GM23338 (cell line): Measurements from ENCODE around the gene SMIM14. TPM values are rescaled to one million over a fixed set of nuclear protein-coding genes. Genes with fewer than 3 reads are reported as not detected.
"Not testable (repeated sequence)": the region's sequence is repeated elsewhere in the genome, so short reads cannot be mapped to it uniquely, and the experiment has no call there.

Source experiments
- ATAC-seq: fragments of 200-7000 bp; cut with Tn5 transposase; 3 replicates; pipeline ENCODE4 v1.9.1; 2020
- DNase-seq: peaks from one replicate; pipeline ENCODE4 v3.0.0-alpha.2; 2015; ENCODE audit warnings: low spot score
- H2AFZ ChIP-seq: fragments of 200-600 bp; sonication (generic); 2 replicates; pipeline ENCODE4 v1.8.0; 2016; ENCODE audit warnings: antibody characterized with exemption, mild to moderate bottlenecking, moderate library complexity
- H3F3A ChIP-seq: fragments of 200-600 bp; sonication (generic); replicated peaks from 2 replicates; pipeline ENCODE4 v1.8.0; 2017; ENCODE audit warnings: antibody characterized with exemption, mixed run types, low read depth
- H3K27ac ChIP-seq: fragments of 200-600 bp; sonication (generic); 2 replicates; pipeline ENCODE4 v1.6.1; 2016; ENCODE audit warnings: low read depth
- H3K27me3 ChIP-seq: fragments of 200-600 bp; sonication (generic); 2 replicates; pipeline ENCODE4 v1.8.0; 2016; ENCODE audit warnings: mild to moderate bottlenecking, mixed run types, moderate library complexity; ENCODE audit not compliant: insufficient read depth
- H3K36me3 ChIP-seq: fragments of 200-600 bp; sonication (generic); 2 replicates; pipeline ENCODE4 v1.8.0; 2016; ENCODE audit warnings: mild to moderate bottlenecking; ENCODE audit not compliant: insufficient read depth
- H3K4me1 ChIP-seq: fragments of 200-600 bp; sonication (generic); 2 replicates; pipeline ENCODE4 v1.8.0; 2016; ENCODE audit warnings: mild to moderate bottlenecking, moderate library complexity; ENCODE audit not compliant: insufficient read depth
- H3K4me2 ChIP-seq: fragments of 200-600 bp; sonication (generic); 2 replicates; pipeline ENCODE4 v1.7.1; 2017; ENCODE audit warnings: mixed run types
- H3K4me3 ChIP-seq: fragments of 200-600 bp; sonication (generic); 2 replicates; pipeline ENCODE4 v1.6.1; 2016; ENCODE audit warnings: mixed run types
- H3K79me2 ChIP-seq: fragments of 200-600 bp; sonication (generic); replicated peaks from 2 replicates; pipeline ENCODE4 v1.8.0; 2017; ENCODE audit warnings: mild to moderate bottlenecking; ENCODE audit not compliant: insufficient read depth
- H3K9me2 ChIP-seq: fragments of 200-600 bp; sonication (generic); 2 replicates; pipeline ENCODE4 v1.8.0; 2017; ENCODE audit not compliant: insufficient read depth
- H4K20me1 ChIP-seq: fragments of 200-600 bp; sonication (generic); replicated peaks from 2 replicates; pipeline ENCODE4 v1.8.0; 2017; ENCODE audit warnings: mild to moderate bottlenecking; ENCODE audit not compliant: insufficient read depth
- H3K27ac Mint-ChIP-seq: 2 replicates; pipeline ENCODE4 v1.8.0; 2020; ENCODE audit warnings: inconsistent platforms, mild to moderate bottlenecking, moderate library complexity, mixed read lengths
- H3K27me3 Mint-ChIP-seq: 3 replicates; pipeline ENCODE4 v1.8.0; 2022; ENCODE audit warnings: low read depth, mild to moderate bottlenecking, moderate library complexity, mixed read lengths, inconsistent platforms; ENCODE audit not compliant: insufficient read depth, poor library complexity
- H3K36me3 Mint-ChIP-seq: 3 replicates; pipeline ENCODE4 v1.8.0; 2021; ENCODE audit warnings: low read depth, mild to moderate bottlenecking, inconsistent platforms, moderate library complexity, mixed read lengths
- H3K4me1 Mint-ChIP-seq: 3 replicates; pipeline ENCODE4 v1.8.0; 2020; ENCODE audit warnings: mild to moderate bottlenecking, inconsistent platforms, mixed read lengths
- H3K4me3 Mint-ChIP-seq: 3 replicates; pipeline ENCODE4 v1.8.0; 2021; ENCODE audit warnings: moderate library complexity, mild to moderate bottlenecking, inconsistent platforms, mixed read lengths
- H3K9me3 Mint-ChIP-seq: 3 replicates; pipeline ENCODE4 v1.8.0; 2020; ENCODE audit warnings: moderate library complexity, mild to moderate bottlenecking, inconsistent platforms, mixed read lengths
- CREB1 ChIP-seq: fragments of 250-450 bp; sonication (Bioruptor Pico); IDR thresholded peaks from 2 replicates; pipeline ENCODE4 v1.5.0; 2020; ENCODE audit warnings: low read depth, mild to moderate bottlenecking, moderate library complexity
- EZH2 ChIP-seq: fragments of 200-600 bp; sonication (generic); IDR thresholded peaks from one replicate; pipeline ENCODE4 v1.8.0; 2017; ENCODE audit warnings: antibody characterized with exemption, mild to moderate bottlenecking, low read depth; ENCODE audit not compliant: unreplicated experiment
- EZH2phosphoT487 ChIP-seq: fragments of 200-600 bp; sonication (generic); IDR thresholded peaks from one replicate; pipeline ENCODE4 v1.8.1; 2018; ENCODE audit warnings: antibody characterized with exemption; ENCODE audit not compliant: unreplicated experiment
- JUNB ChIP-seq: IDR thresholded peaks from one replicate; pipeline ENCODE4 v1.6.1; 2016; ENCODE audit warnings: antibody characterized with exemption; ENCODE audit not compliant: unreplicated experiment
- NANOG ChIP-seq: IDR thresholded peaks from 2 replicates; pipeline ENCODE4 v1.6.1; 2016; ENCODE audit warnings: antibody characterized with exemption, borderline replicate concordance
- STAT1 ChIP-seq: IDR thresholded peaks from one replicate; pipeline ENCODE4 v1.6.1; 2016; ENCODE audit warnings: antibody characterized with exemption; ENCODE audit not compliant: unreplicated experiment
- ZNF114 ChIP-seq: fragments of 250-450 bp; sonication (Bioruptor Pico); IDR thresholded peaks from 2 replicates; pipeline ENCODE4 v1.5.0; 2020; ENCODE audit warnings: mild to moderate bottlenecking, moderate library complexity
- polyA plus RNA-seq: library from polyadenylated mRNA; unstranded; fragments of >200 nt; fragmentation: Nextera tagmentation; extraction: Ambion mirVana; gene quantifications from 2 replicates; pipeline ENCODE4 v1.2.1, GENCODE V29; 2016
- total RNA-seq: library from RNA; depleted of rRNA; stranded (reverse); fragments of >200 nt; shearing (Covaris generic); gene quantifications from 2 replicates; pipeline ENCODE4 v1.2.3, GENCODE V29; 2014
- TF ChIP-seq, protein P1 (sequence below): IDR thresholded peaks from one replicate; pipeline ENCODE4 v1.6.1; 2018; ENCODE audit warnings: antibody characterized with exemption; ENCODE audit not compliant: unreplicated experiment
- TF ChIP-seq, protein P2 (sequence below), 2 experiments: fragments of 200-600 bp in 1 of 2; sonication (generic) in 1 of 2; conservative IDR thresholded peaks; 2 replicates each; pipeline versions ENCODE4 v1.5.1 to v1.6.1; 2016 to 2017; ENCODE audit warnings: antibody characterized with exemption in 2 of 2, low read depth in 2 of 2, mild to moderate bottlenecking in 2 of 2, moderate library complexity in 1 of 2
- TF ChIP-seq, protein P3 (sequence below): IDR thresholded peaks from 2 replicates; pipeline ENCODE4 v1.6.1; 2016; ENCODE audit warnings: antibody characterized with exemption

SMIM14 gene
- total and polyA plus RNA-seq, 2 experiments from 2014 or later, result 29.0 to 52.6 TPM

DNA sequence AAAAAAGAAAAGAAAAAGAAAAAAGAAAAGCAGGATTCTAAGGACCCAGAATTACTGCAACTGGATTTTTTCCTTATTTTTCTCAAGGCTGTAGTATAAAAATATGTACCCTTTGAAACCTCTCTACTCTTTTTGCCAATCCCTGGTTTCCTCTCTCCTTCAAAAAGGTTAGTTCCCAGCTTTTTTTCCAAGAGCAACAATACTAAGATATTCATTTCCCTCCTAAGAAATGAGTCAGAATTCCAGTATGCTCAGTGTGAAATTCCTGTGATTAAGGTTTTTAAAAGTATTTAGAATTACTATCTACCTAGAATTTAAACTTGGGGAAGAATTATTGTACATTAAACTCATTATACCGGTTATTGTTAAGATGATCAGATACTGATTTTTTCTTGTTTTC, 22.0 kb downstream of the SMIM14 start (continued):
- TF ChIP-seq, protein P1, sequence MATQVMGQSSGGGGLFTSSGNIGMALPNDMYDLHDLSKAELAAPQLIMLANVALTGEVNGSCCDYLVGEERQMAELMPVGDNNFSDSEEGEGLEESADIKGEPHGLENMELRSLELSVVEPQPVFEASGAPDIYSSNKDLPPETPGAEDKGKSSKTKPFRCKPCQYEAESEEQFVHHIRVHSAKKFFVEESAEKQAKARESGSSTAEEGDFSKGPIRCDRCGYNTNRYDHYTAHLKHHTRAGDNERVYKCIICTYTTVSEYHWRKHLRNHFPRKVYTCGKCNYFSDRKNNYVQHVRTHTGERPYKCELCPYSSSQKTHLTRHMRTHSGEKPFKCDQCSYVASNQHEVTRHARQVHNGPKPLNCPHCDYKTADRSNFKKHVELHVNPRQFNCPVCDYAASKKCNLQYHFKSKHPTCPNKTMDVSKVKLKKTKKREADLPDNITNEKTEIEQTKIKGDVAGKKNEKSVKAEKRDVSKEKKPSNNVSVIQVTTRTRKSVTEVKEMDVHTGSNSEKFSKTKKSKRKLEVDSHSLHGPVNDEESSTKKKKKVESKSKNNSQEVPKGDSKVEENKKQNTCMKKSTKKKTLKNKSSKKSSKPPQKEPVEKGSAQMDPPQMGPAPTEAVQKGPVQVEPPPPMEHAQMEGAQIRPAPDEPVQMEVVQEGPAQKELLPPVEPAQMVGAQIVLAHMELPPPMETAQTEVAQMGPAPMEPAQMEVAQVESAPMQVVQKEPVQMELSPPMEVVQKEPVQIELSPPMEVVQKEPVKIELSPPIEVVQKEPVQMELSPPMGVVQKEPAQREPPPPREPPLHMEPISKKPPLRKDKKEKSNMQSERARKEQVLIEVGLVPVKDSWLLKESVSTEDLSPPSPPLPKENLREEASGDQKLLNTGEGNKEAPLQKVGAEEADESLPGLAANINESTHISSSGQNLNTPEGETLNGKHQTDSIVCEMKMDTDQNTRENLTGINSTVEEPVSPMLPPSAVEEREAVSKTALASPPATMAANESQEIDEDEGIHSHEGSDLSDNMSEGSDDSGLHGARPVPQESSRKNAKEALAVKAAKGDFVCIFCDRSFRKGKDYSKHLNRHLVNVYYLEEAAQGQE, result no peak
- no peak for TF ChIP-seq JUNB
- TF ChIP-seq EZH2, result no peak
- TF ChIP-seq STAT1, result no peak
- TF ChIP-seq NANOG, result no peak
- TF ChIP-seq, protein P2, sequence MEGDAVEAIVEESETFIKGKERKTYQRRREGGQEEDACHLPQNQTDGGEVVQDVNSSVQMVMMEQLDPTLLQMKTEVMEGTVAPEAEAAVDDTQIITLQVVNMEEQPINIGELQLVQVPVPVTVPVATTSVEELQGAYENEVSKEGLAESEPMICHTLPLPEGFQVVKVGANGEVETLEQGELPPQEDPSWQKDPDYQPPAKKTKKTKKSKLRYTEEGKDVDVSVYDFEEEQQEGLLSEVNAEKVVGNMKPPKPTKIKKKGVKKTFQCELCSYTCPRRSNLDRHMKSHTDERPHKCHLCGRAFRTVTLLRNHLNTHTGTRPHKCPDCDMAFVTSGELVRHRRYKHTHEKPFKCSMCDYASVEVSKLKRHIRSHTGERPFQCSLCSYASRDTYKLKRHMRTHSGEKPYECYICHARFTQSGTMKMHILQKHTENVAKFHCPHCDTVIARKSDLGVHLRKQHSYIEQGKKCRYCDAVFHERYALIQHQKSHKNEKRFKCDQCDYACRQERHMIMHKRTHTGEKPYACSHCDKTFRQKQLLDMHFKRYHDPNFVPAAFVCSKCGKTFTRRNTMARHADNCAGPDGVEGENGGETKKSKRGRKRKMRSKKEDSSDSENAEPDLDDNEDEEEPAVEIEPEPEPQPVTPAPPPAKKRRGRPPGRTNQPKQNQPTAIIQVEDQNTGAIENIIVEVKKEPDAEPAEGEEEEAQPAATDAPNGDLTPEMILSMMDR (conservative IDR thresholded peaks at IDR 0.05; ENCODE audit: low read depth in 2 of 2), result no peak
- TF ChIP-seq, protein P3, sequence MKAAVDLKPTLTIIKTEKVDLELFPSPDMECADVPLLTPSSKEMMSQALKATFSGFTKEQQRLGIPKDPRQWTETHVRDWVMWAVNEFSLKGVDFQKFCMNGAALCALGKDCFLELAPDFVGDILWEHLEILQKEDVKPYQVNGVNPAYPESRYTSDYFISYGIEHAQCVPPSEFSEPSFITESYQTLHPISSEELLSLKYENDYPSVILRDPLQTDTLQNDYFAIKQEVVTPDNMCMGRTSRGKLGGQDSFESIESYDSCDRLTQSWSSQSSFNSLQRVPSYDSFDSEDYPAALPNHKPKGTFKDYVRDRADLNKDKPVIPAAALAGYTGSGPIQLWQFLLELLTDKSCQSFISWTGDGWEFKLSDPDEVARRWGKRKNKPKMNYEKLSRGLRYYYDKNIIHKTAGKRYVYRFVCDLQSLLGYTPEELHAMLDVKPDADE, result no peak
- no peak for TF ChIP-seq ZNF114 (CRISPR knock-in tag)
- no peak for TF ChIP-seq EZH2phosphoT487
- no peak for TF ChIP-seq CREB1 (CRISPR knock-in tag)

DNA sequence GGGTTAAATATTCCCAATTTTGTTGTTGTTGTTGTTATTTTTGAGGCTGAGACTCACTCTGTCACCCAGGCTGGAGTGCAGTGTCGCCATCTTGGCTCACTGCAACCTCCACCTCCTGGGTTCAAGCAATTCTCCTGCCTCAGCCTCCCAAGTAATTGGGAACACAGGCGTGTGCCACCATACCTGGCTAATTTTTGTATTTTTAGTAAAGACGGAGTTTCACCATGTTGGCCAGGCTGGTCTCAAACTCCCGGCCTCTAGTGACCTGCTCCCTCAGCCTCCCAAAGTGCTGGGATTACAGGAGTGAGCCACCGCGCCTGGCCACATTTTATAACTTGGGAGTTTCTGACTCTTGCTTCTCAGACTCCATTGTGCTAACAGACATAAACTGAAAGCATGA, 22.6 kb downstream of the SMIM14 start:
- not testable (repeated sequence) for DNase-seq, H3K4me2 ChIP-seq
- peak overlapping the region; percentile 77; the same call in 1 of the 2 replicates for H3K27ac Mint-ChIP-seq

More for the DNA sequence above, 22.6 kb downstream of the SMIM14 start:
- H3K36me3 Mint-ChIP-seq, H3K27me3 Mint-ChIP-seq, H3F3A ChIP-seq, H2AFZ ChIP-seq, H3K4me3 ChIP-seq, H3K9me2 ChIP-seq, H3K79me2 ChIP-seq, H3K36me3 ChIP-seq, H4K20me1 ChIP-seq, H3K27me3 ChIP-seq, H3K9me3 Mint-ChIP-seq, ATAC-seq, H3K4me3 Mint-ChIP-seq, H3K27ac ChIP-seq: not testable (repeated sequence)
- peaks cover 25% of the 10 kb centered on the region for H3K4me1 Mint-ChIP-seq
- peaks cover 13% of the 10 kb centered on the region for H3K4me1 ChIP-seq
